ENCODE data around the gene BRD3OS.
A peak's percentile ranks its signal among the peaks of the same experiment; 100 is the strongest.

The BRD3OS gene

GRCh38 chr9:134063088-134063570, 37.8 kb downstream of the BRD3OS start:
- H3K4me3 ChIP-seq (ENCODE audit: low read length), result no peak overlapping the region
- H3K9ac ChIP-seq (ENCODE audit: low read length), result no peak overlapping the region
- no peak overlapping the region for H3K27ac ChIP-seq (ENCODE audit: low read depth, low read length)
- H3K4me1 ChIP-seq (ENCODE audit: control insufficient read depth, insufficient read depth, low read length), result peaks cover 19% of the 10 kb centered on the region
- no peaks in the 10 kb centered on the region for H3K27me3 ChIP-seq (ENCODE audit: control insufficient read depth, insufficient read depth, low read length)
- no peaks in the 10 kb centered on the region for H3K36me3 ChIP-seq (ENCODE audit: control insufficient read depth, insufficient read depth, low read length)

DNA sequence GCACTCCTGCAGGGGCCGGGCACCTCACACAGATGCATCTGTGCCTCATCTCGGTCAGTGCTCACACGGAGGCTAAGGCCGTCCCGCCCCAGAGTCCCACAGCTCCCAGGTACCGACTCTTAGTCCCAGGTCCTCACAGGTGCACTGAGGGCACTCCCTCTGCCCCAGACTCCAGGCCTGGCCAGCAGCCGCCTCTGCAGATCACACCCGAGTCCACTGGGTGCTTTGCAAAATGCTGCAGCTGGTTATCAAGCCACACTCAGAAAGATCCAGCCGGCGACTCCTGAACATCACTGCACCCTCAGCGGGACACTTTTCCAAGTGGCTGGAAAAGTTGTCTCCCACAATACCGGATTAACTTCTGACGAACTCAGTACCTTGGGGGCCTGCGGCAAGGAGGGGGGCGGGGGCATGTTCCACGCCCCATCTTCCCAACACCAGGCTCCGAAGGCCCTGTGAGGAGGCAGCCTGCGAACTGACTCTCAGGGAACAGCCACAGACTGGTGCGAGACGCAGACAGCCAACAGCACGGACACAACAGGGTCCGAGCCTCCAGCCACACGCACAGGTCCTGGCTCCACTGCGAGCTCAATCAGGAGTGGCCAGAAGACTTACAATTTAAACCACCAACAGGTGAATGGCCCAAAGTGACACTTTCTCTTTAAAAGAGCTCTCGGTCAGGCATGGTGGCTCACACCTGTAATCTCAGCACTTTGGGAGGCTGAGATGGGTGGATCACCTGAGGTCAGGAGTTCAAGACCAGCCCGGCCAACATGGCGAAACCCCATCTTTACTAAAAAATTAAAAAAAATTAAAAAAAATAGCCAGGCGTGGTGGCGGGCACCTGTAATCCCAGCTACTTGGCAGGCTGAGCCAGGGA, 38.5 kb downstream of the BRD3OS start:
- H3K27me3 ChIP-seq (ENCODE audit: control insufficient read depth, insufficient read depth, low read length), result no peaks in the 10 kb centered on the region
- H3K27ac ChIP-seq (ENCODE audit: low read depth, low read length), result no peak overlapping the region
- no peak overlapping the region for H3K4me3 ChIP-seq (ENCODE audit: low read length)
- H3K36me3 ChIP-seq (ENCODE audit: control insufficient read depth, insufficient read depth, low read length), result no peaks in the 10 kb centered on the region
- H3K4me1 ChIP-seq (ENCODE audit: control insufficient read depth, insufficient read depth, low read length), result peaks cover 19% of the 10 kb centered on the region
- no peak overlapping the region for H3K9ac ChIP-seq (ENCODE audit: low read length)

DNA sequence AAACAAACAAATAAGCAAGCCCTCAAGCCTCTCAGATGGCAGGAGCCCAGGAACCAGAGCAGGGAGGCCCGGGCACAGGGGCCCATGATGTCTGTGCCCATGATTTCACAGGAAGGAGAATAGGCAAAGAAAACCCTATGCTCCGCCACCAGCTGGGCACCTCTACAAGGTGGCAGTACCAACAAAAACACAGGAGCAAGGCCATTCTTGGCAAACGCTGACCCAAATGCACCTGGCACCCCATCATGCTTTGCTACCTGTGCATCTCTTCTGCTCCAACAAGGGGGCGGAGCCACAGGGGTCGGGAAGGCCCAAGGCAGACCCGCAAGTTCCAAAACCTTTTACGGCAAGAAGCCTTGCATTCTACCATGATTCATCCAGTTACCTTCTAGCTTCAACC, 39.4 kb downstream of the BRD3OS start:
- peaks cover 19% of the 10 kb centered on the region for H3K4me1 ChIP-seq (ENCODE audit: control insufficient read depth, insufficient read depth, low read length)
- no peaks in the 10 kb centered on the region for H3K36me3 ChIP-seq (ENCODE audit: control insufficient read depth, insufficient read depth, low read length)
- H3K4me3 ChIP-seq (ENCODE audit: low read length), result no peak overlapping the region
- H3K27ac ChIP-seq (ENCODE audit: low read depth, low read length), result no peak overlapping the region
- H3K27me3 ChIP-seq (ENCODE audit: control insufficient read depth, insufficient read depth, low read length), result peaks cover 5% of the 10 kb centered on the region
- no peak overlapping the region for H3K9ac ChIP-seq (ENCODE audit: low read length)

DNA sequence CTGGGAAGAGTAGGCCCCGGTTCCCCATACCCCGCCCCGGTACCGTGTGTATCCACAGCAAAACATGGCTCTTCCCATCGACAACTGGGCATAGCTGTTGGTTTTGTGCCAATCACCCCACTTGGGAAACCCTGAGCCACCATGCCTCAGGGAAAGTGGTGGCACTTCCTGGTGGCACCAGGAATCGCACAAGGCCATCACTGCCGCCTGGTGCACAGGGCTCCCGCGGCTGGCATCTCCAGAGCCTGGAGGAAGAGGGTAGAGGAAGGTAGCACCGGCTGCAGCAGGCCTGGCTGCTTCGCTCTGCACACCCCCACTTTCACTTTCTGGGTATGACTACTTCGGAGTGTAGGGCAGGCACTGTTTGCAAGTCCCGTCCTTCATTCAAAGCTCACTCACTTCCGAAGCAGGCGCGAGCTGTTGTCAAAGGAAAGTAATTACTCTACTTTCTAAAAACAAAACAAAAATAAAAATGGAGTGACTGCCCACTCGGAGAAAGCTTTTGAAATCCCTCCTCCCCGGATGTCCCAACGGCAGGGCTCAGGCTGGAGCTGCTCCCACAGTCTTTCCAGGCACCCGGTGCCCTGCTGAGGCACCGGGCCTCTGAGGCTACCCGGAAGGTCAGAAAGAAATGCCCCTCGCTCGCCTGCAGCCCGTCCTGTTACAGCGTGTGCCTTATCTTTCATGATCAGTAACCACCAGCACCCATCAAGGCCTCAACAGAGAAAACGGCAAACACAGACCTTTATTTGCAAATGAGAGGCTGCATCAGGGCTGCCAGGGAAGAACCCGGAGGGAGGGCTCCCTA, 40.5 kb downstream of the BRD3OS start:
- peaks cover 5% of the 10 kb centered on the region for H3K27me3 ChIP-seq (ENCODE audit: control insufficient read depth, insufficient read depth, low read length)
- H3K27ac ChIP-seq (ENCODE audit: low read depth, low read length), result peak overlapping the region; percentile 64
- peak overlapping the region; percentile 83 for H3K9ac ChIP-seq (ENCODE audit: low read length)
- H3K36me3 ChIP-seq (ENCODE audit: control insufficient read depth, insufficient read depth, low read length), result no peaks in the 10 kb centered on the region
- peak overlapping the region; percentile 84 for H3K4me3 ChIP-seq (ENCODE audit: low read length)
- peaks cover 19% of the 10 kb centered on the region for H3K4me1 ChIP-seq (ENCODE audit: control insufficient read depth, insufficient read depth, low read length)

DNA sequence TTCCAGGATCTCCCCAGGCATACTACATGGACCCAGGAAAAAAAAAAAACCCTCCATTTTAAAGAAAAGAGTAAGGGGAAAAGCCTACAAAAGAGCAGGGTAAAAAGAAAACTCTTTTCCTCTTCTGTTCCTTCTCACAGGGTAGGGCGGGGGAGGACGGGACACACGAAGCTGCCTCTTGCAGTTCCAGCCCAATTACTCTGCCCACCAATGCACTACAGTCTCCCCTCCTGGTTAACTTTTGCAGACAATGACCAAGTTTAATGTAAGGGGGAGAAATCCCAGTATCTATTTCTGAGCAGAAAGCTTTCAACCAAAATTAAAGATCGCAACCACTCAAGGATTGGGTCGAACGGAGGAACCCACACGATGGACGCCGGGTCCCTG, 41.2 kb downstream of the BRD3OS start:
- Histone ChIP-seq H3K27ac (ENCODE audit: low read depth, low read length) (peak overlapping the region; percentile 73), H3K4me3 (ENCODE audit: low read length) (peak overlapping the region; percentile 84), H3K27me3 (ENCODE audit: control insufficient read depth, insufficient read depth, low read length) (peaks cover 5% of the 10 kb centered on the region), H3K9ac (ENCODE audit: low read length) (peak overlapping the region; percentile 83), H3K36me3 (ENCODE audit: control insufficient read depth, insufficient read depth, low read length) (no peaks in the 10 kb centered on the region), H3K4me1 (ENCODE audit: control insufficient read depth, insufficient read depth, low read length) (peaks cover 19% of the 10 kb centered on the region)

GRCh38 chr9:134066913-134067851, 41.9 kb downstream of the BRD3OS start:
- H3K9ac ChIP-seq (ENCODE audit: low read length), result peak overlapping the region; percentile 83
- H3K4me1 ChIP-seq (ENCODE audit: control insufficient read depth, insufficient read depth, low read length), result peaks cover 13% of the 10 kb centered on the region
- H3K36me3 ChIP-seq (ENCODE audit: control insufficient read depth, insufficient read depth, low read length), result no peaks in the 10 kb centered on the region
- H3K27ac ChIP-seq (ENCODE audit: low read depth, low read length), result peak overlapping the region; percentile 73
- peaks cover 5% of the 10 kb centered on the region for H3K27me3 ChIP-seq (ENCODE audit: control insufficient read depth, insufficient read depth, low read length)
- H3K4me3 ChIP-seq (ENCODE audit: low read length), result peak overlapping the region; percentile 84

DNA sequence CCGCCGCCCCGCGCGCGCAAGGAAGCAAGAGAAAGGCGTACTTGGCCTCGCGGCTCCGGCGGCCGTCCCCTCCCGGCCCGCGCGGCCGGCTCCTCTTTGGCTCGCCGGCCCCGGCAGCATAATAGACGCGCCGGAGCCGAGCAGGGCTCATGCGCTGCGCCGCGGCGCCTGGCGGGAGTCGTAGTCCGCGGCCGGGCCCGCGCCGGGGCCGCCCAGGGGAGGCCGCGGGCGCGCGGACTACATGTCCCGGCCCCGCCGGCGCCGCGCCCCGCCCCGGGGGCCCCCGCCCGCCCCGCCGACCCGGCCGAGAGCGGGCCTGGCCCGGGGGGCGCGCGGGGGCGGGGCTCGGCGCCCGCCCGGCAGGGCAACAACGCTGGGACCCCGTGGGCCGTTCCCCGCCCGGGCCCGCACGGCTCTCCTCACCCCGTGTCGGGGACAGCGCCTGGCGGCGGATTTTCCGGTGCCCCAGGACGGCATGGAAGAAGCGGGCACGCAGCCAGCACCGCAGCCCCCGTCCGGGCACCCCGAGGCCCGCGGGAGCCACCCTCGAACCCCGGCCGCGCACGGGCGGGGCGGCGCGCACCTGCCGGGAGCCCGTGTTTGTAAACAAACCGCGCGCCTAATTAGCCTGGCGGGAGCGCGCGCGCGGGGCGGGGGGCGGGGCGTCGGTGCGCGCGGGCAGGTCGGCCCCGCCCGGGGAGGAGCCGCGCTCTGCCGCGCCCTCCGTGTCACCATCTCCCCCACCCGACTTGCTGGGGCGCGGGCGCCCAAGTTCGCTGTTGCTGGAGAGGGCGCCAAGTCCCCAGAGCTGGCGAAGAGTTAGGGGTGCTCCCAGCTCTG, 42.8 kb downstream of the BRD3OS start, which contains the start of gene BRD3:
BRD3 (minus strand) TSS at position 123 of the 840 bp plus-strand sequence. CDS start 14,549 bp downstream, outside the sequence.
- H3K4me1 ChIP-seq (ENCODE audit: control insufficient read depth, insufficient read depth, low read length), result peaks cover 8% of the 10 kb centered on the region
- peak within 1 kb of the TSS; percentile 93 for H3K27ac ChIP-seq (ENCODE audit: low read depth, low read length)
- peak within 1 kb of the TSS; percentile 84 for H3K4me3 ChIP-seq (ENCODE audit: low read length)
- H3K9ac ChIP-seq (ENCODE audit: low read length), result peak within 1 kb of the TSS; percentile 83
- H3K36me3 ChIP-seq (ENCODE audit: control insufficient read depth, insufficient read depth, low read length), result no peaks in the 10 kb centered on the region
- H3K27me3 ChIP-seq (ENCODE audit: control insufficient read depth, insufficient read depth, low read length), result peaks cover 5% of the 10 kb centered on the region

DNA sequence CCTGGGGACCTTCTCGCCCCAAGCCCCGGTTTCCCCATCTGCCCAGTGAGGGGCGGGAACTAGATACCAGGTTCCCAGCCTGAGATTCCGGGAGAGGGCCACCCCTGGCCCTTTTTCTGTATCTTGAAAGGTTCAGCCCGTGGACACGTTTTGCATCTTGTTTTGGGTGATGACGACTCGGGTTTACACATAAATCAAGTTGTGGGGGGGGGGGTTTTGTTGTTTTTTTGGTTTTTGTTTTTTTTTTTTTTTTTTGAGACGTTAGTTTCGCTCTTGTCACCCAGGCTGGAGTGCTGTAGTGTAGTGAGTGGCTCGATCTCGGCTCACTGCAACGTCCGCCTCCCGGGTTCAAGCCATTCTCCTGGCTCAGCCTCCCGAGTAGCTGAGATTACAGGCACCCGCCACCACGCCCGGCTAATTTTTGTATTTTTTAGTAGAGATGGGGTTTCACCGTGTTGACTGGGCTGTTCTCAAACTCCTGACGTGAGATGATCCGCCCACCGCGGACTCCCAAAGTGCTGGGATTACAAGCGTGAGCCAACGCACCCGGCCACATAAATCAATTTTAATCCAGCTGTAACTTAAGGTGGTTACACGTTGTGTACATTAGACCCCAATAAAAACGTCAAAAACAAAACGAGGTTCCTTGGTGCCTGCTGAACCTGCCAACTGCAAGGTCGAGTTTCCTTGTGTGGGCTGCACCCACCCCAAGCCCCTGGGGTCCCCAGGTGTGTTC, 43.6 kb downstream of the BRD3OS start:
- Histone ChIP-seq H3K36me3 (ENCODE audit: control insufficient read depth, insufficient read depth, low read length) (no peaks in the 10 kb centered on the region), H3K27me3 (ENCODE audit: control insufficient read depth, insufficient read depth, low read length) (peaks cover 5% of the 10 kb centered on the region), H3K27ac (ENCODE audit: low read depth, low read length) (peak overlapping the region; percentile 93), H3K4me3 (ENCODE audit: low read length) (peak overlapping the region; percentile 72), H3K4me1 (ENCODE audit: control insufficient read depth, insufficient read depth, low read length) (peaks cover 8% of the 10 kb centered on the region), H3K9ac (ENCODE audit: low read length) (no peak overlapping the region)

DNA sequence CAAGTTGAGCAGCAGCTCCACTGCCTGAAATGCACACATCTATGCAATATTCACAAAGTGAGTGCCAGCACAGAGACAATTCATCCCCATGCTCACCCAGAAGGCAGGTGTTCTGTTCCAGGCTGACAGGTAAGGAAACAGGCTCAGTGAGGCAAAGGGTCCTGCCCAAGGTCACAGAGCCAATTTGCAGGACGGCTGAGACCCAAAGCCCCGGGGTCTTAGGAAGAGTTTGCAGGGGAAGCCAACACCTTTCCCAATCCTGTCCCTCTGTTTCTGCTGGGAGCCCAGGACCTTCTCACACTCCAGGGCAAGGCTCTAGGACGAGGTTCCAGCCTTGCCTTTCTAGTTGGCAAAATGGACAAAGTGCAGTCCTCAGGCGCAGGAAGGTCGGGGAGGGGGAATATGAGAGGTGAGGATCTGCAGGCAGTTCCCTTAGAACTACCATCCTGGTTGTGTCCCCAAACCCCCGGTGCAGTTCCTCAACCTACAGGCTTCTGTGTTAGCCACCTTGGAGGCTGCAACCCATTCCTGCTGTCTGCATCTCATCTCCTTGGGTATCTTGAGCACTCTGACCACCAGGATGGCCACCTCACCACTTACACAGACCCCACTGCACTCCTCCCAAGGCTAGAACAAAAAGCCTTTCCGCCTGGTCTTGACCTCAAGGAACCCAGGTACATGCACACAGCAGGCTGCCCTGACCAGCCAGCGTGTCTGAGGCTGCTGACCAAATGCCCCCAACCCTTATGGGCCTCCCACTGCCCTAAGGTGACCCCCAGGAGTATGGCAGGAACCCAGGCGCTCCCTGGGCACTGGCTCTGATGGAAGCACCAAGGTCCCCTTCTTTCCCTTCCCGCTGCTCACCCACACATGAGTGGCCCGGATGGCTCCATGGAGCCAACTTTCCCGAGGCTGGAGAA, 44.5 kb downstream of the BRD3OS start:
- no peak overlapping the region for H3K9ac ChIP-seq (ENCODE audit: low read length)
- H3K4me3 ChIP-seq (ENCODE audit: low read length), result peak overlapping the region; percentile 72
- no peaks in the 10 kb centered on the region for H3K36me3 ChIP-seq (ENCODE audit: control insufficient read depth, insufficient read depth, low read length)
- peaks cover 8% of the 10 kb centered on the region for H3K4me1 ChIP-seq (ENCODE audit: control insufficient read depth, insufficient read depth, low read length)
- peaks cover 5% of the 10 kb centered on the region for H3K27me3 ChIP-seq (ENCODE audit: control insufficient read depth, insufficient read depth, low read length)
- no peak overlapping the region for H3K27ac ChIP-seq (ENCODE audit: low read depth, low read length)

DNA sequence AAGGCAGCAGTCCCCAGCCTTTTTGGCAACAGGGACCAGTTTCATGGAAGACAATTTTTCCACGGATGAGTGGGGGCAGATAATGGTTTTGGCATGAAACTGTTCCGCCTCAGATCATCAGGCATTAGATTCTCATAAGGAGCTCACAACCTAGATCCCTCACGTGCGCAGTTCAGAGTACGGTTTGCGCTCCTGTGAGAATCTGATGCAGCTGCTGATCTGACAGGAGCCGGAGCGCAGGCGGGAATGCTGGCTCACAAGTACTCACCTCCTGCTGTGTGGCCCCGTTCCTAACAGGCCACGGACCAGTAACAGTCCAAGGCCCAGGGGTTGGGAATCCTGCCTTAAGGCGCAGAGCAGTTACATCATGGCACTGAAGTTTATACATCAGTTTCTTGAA, 45.9 kb downstream of the BRD3OS start:
- H3K27ac ChIP-seq (ENCODE audit: low read depth, low read length), result no peak overlapping the region
- no peak overlapping the region for H3K9ac ChIP-seq (ENCODE audit: low read length)
- peaks cover 2% of the 10 kb centered on the region for H3K4me1 ChIP-seq (ENCODE audit: control insufficient read depth, insufficient read depth, low read length)
- H3K4me3 ChIP-seq (ENCODE audit: low read length), result no peak overlapping the region
- H3K36me3 ChIP-seq (ENCODE audit: control insufficient read depth, insufficient read depth, low read length), result no peaks in the 10 kb centered on the region
- H3K27me3 ChIP-seq (ENCODE audit: control insufficient read depth, insufficient read depth, low read length), result peaks cover 5% of the 10 kb centered on the region

Data from rectal smooth muscle tissue (tissue), 1 donor.